IMR-90 (cell line): ENCODE results near the gene FMNL3. TPM values are rescaled to one million over a fixed set of nuclear protein-coding genes. Genes with fewer than 3 reads are reported as not detected.

ENCODE experiments used
- ATAC-seq: fragments of 200-7000 bp; cut with Tn5 transposase; 2 replicates; pipeline ENCODE4 v1.9.1; 2020; ENCODE audit warnings: low read depth, mild to moderate bottlenecking, moderate library complexity
- BruUV-seq: library from RNA; stranded (reverse); fragments of 400-500 nt; replicated peaks from 2 replicates; lab custom pipeline; 2021; lab: Mats Ljungman, UMichigan
- CTCF ChIA-PET: fragments of 300-600 bp; formaldehyde crosslinking; extraction: SDS; loops from one replicate; lab custom pipeline; 2021; ENCODE audit warnings: antibody characterized with exemption; lab: Yijun Ruan, JAX
- POLR2A ChIA-PET: fragments of 300-600 bp; sonication (Branson Sonifier 250); formaldehyde crosslinking; loops from one replicate; lab custom pipeline; 2022; ENCODE audit warnings: antibody characterized with exemption; ENCODE audit not compliant: unreplicated experiment; lab: Charles Lee
- DNase-seq: peaks from one replicate; pipeline ENCODE4 v3.0.0; 2013
- H2AFZ ChIP-seq: replicated peaks from 2 replicates; pipeline ENCODE3; 2013; ENCODE audit warnings: low read length, mild to moderate bottlenecking; ENCODE audit not compliant: poor library complexity
- H2AK5ac ChIP-seq: 2 replicates; pipeline ENCODE4 v1.6.1; 2013; ENCODE audit warnings: low read depth, low read length, inconsistent platforms
- H2AK9ac ChIP-seq: replicated peaks from 2 replicates; pipeline ENCODE3; 2013; ENCODE audit warnings: mild to moderate bottlenecking, low read depth, low read length, moderate library complexity; ENCODE audit not compliant: poor library complexity
- H2BK120ac ChIP-seq: 2 replicates; pipeline ENCODE4 v1.6.1; 2013; ENCODE audit warnings: low read depth, low read length, inconsistent platforms
- H2BK15ac ChIP-seq: 3 replicates; pipeline ENCODE4 v1.6.1; 2013; ENCODE audit warnings: low read depth, low read length, inconsistent platforms
- H2BK20ac ChIP-seq: 2 replicates; pipeline ENCODE4 v1.6.1; 2013; ENCODE audit warnings: low read depth, mild to moderate bottlenecking, inconsistent platforms, low read length, moderate library complexity
- H2BK5ac ChIP-seq: 2 replicates; pipeline ENCODE4 v1.6.1; 2013; ENCODE audit warnings: mild to moderate bottlenecking, low read depth, low read length, inconsistent platforms; ENCODE audit not compliant: poor library complexity, severe bottlenecking
- H3K14ac ChIP-seq: replicated peaks from 2 replicates; pipeline ENCODE4 v1.6.1; 2013; ENCODE audit warnings: low read depth, low read length, inconsistent platforms
- H3K18ac ChIP-seq: 2 replicates; pipeline ENCODE4 v1.6.1; 2013; ENCODE audit warnings: low read depth, low read length, control low read depth
- H3K23ac ChIP-seq: 2 replicates; pipeline ENCODE4 v1.6.1; 2013; ENCODE audit warnings: low read depth, low read length, inconsistent platforms
- H3K27ac ChIP-seq: 2 replicates; pipeline ENCODE4 v1.5.1; 2013; ENCODE audit warnings: mild to moderate bottlenecking, control low read depth, low read length; ENCODE audit not compliant: insufficient read depth
- H3K27me3 ChIP-seq: 2 replicates; pipeline ENCODE4 v1.6.1; 2013; ENCODE audit warnings: low read length; ENCODE audit not compliant: control insufficient read depth, insufficient read depth
- H3K36me3 ChIP-seq: 2 replicates; pipeline ENCODE4 v1.6.1; 2013; ENCODE audit warnings: low read length, mixed read lengths; ENCODE audit not compliant: control insufficient read depth, insufficient read depth
- H3K4ac ChIP-seq: 2 replicates; pipeline ENCODE4 v1.6.1; 2013; ENCODE audit warnings: low read depth, low read length, inconsistent platforms
- H3K4me1 ChIP-seq: 2 replicates; pipeline ENCODE4 v1.6.1; 2013; ENCODE audit warnings: low read length, mixed read lengths; ENCODE audit not compliant: control insufficient read depth, insufficient read depth
- H3K4me2 ChIP-seq: 2 replicates; pipeline ENCODE4 v1.6.1; 2013; ENCODE audit warnings: low read depth, mild to moderate bottlenecking, control low read depth, low read length, moderate library complexity
- H3K4me3 ChIP-seq: 2 replicates; pipeline ENCODE4 v1.5.1; 2013; ENCODE audit warnings: low read depth, mild to moderate bottlenecking, control low read depth, low read length, moderate library complexity; ENCODE audit not compliant: insufficient read depth
- H3K56ac ChIP-seq: 2 replicates; pipeline ENCODE4 v1.6.1; 2013; ENCODE audit warnings: low read length, inconsistent platforms; ENCODE audit not compliant: insufficient read depth; ENCODE audit errors: extremely low read depth
- H3K79me1 ChIP-seq, 2 experiments: 2 replicates each; pipeline ENCODE4 v1.6.1; 2013; ENCODE audit warnings: low read length in 2 of 2, inconsistent platforms in 1 of 2, low read depth in 1 of 2
- H3K9ac ChIP-seq: 2 replicates; pipeline ENCODE4 v1.6.1; 2013; ENCODE audit warnings: low read depth, low read length, control low read depth
- H3K9me1 ChIP-seq: 2 replicates; pipeline ENCODE4 v1.6.1; 2013; ENCODE audit warnings: low read length, inconsistent platforms; ENCODE audit not compliant: insufficient read depth
- H3K9me3 ChIP-seq: 2 replicates; pipeline ENCODE4 v1.6.1; 2013; ENCODE audit warnings: low read length; ENCODE audit not compliant: control insufficient read depth, insufficient read depth
- H4K20me1 ChIP-seq: 2 replicates; pipeline ENCODE4 v1.6.1; 2013; ENCODE audit warnings: low read length, inconsistent platforms; ENCODE audit not compliant: insufficient read depth
- H4K5ac ChIP-seq: 2 replicates; pipeline ENCODE4 v1.6.1; 2013; ENCODE audit warnings: mild to moderate bottlenecking, low read depth, low read length, control low read depth
- H4K8ac ChIP-seq, 2 experiments: 2 replicates each; pipeline ENCODE4 v1.6.1; 2013; ENCODE audit warnings: low read depth in 2 of 2, low read length in 2 of 2, control low read depth in 1 of 2, inconsistent platforms in 1 of 2
- H4K91ac ChIP-seq: 2 replicates; pipeline ENCODE4 v1.6.1; 2013; ENCODE audit warnings: low read depth, low read length, inconsistent platforms; ENCODE audit not compliant: insufficient read depth
- BHLHE40 ChIP-seq: fragments of 150-350 bp; IDR thresholded peaks from 2 replicates; pipeline ENCODE4 v1.6.1; 2016; ENCODE audit warnings: mild to moderate bottlenecking, low read depth, low read length
- CTCF ChIP-seq: conservative IDR thresholded peaks from 2 replicates; pipeline ENCODE4 v1.5.1; 2012; ENCODE audit warnings: mild to moderate bottlenecking, low read depth, low read length, improper control_type of control experiment
- MXI1 ChIP-seq: IDR thresholded peaks from 2 replicates; pipeline ENCODE4 v1.6.1; 2012; ENCODE audit warnings: low read depth, mild to moderate bottlenecking, low read length, moderate library complexity, borderline replicate concordance
- RCOR1 ChIP-seq: IDR thresholded peaks from 2 replicates; pipeline ENCODE4 v1.6.1; 2012; ENCODE audit warnings: mild to moderate bottlenecking, low read length, improper control_type of control experiment; ENCODE audit not compliant: insufficient replicate concordance
- WGBS, 2 experiments: methylation state at CpG; one replicate each; pipeline versions ENCODE4 v1.1.5 to v1.1.7; 2013; ENCODE audit warnings: missing lambda C conversion rate in 2 of 2; ENCODE audit not compliant: insufficient read length in 1 of 2; ENCODE audit errors: extremely low coverage in 2 of 2; 5-methylcytosine and 5-hydroxymethylcytosine counted together
- dilution Hi-C: fragments of 300-500 bp; cut with HindIII; formaldehyde crosslinking; loops from one replicate; pipeline ENCODE4 v1.14.3; 2018; ENCODE audit warnings: low sequenced_read_pairs; ENCODE audit not compliant: unreplicated experiment
- in situ Hi-C: fragments of 300-500 bp; cut with MboI; formaldehyde crosslinking; loops from 3 replicates; pipeline ENCODE4 v1.14.3; 2019; ENCODE audit warnings: low sequenced_read_pairs, inconsistent platforms, mixed read lengths
- intact Hi-C: fragments of 100-400 bp; cut with micrococcal nuclease; formaldehyde crosslinking; loops from 2 replicates; pipeline ENCODE4 v1.10.0; 2022
- polyA plus RNA-seq, 3 experiments: library from polyadenylated mRNA; depleted of rRNA; stranded (reverse); fragments of >200 nt; gene quantifications; 2 replicates each; pipeline ENCODE4 v1.2.3, GENCODE V29; 2012; ENCODE audit warnings: low replicate concordance in 1 of 3
- total RNA-seq: library from RNA; depleted of rRNA; stranded (reverse); fragments of >200 nt; gene quantifications from 2 replicates; pipeline ENCODE4 v1.2.3, GENCODE V29; 2012

The FMNL3 gene
- total and polyA plus RNA-seq, 2 of the 4 experiments (the other 2 are of a cell fraction) = 16.3 to 36.4 TPM

GRCh38 chr12:49649445-49649844 is 57.8 kb downstream of the FMNL3 start:
- Histone ChIP-seq H4K5ac (no peak overlapping the region), H3K4me1 (no peaks in the 10 kb centered on the region), H3K23ac (no peak overlapping the region), H4K8ac (no peak overlapping the region), H3K36me3 (peaks cover 76% of the 10 kb centered on the region), H3K27me3 (no peaks in the 10 kb centered on the region), H3K9me1 (0 out of 2 replicates have a peak, but pooled peaks cover 4% of the 10 kb centered on the region), H3K4me3 (no peak overlapping the region), H2AK5ac (no peak overlapping the region), H3K9ac (no peak overlapping the region), H4K20me1 (no peaks in the 10 kb centered on the region), H3K18ac (no peak overlapping the region), H3K79me1 (0 out of 4 replicates have a peak, but pooled peaks cover 0 to 4% of the 10 kb centered on the region in 2 experiments), H3K9me3 (no peaks in the 10 kb centered on the region), H3K56ac (no peak overlapping the region), H2BK20ac (no peak overlapping the region), H2AK9ac (peak overlapping the region; percentile 13), H3K27ac (no peak overlapping the region), H2BK15ac (no peak overlapping the region), H3K14ac (no peak overlapping the region), H4K91ac (no peak overlapping the region), H2BK5ac (no peak overlapping the region), H3K4me2 (no peak overlapping the region), H2BK120ac (no peak overlapping the region), H3K4ac (no peak overlapping the region), H2AFZ (no peak overlapping the region)
- ChIA-PET CTCF (no interaction called here), POLR2A (no interaction called here)
- in situ Hi-C loops (no loop called here), intact Hi-C loops (no loop called here), dilution Hi-C loops (no loop called here)
- TF ChIP-seq MXI1 (no peak), CTCF (no peak), BHLHE40 (no peak), RCOR1 (no peak)
- BruUV-seq = no TSS peak
- DNase-seq = no peak
- no peak for ATAC-seq
- 93% methylated on average over 6 of the region's 11 CpGs; no CpG with 5 or more reads in 1 of the 2 experiments for WGBS, 2 experiments
